Measurements from ENCODE around the gene TPP1. TPM values are rescaled to one million over a fixed set of nuclear protein-coding genes. Genes with fewer than 3 reads are reported as not detected.

Gene TPP1
- total and polyA plus RNA-seq, 9 of the 15 experiments (the other 6 are each of a cell fraction or from before 2014, with no cell fraction given): 7.5 to 75.8 (median 15.7) TPM

GRCh38 chr11:6611963-6612212 lies 7.3 kb downstream of the TPP1 start (continued):
- TF ChIP-seq KDM4B (IDR thresholded peaks at IDR 0.05; ENCODE audit: borderline replicate concordance in 2 of 2, low read depth in 1 of 2) (no peak), TAF9B (IDR thresholded peaks at IDR 0.05; ENCODE audit: partially characterized antibody) (no peak), ARNT (IDR thresholded peaks at IDR 0.05) (no peak), ZFP1 (CRISPR knock-in tag; IDR thresholded peaks at IDR 0.05) (no peak), ZNF217 (CRISPR knock-in tag; IDR thresholded peaks at IDR 0.05) (no peak), SAP30 (IDR thresholded peaks at IDR 0.05; ENCODE audit: borderline replicate concordance, insufficient read depth, low read depth, low read length, poor library complexity, severe bottlenecking) (no peak), SP1 (CRISPR knock-in tag; IDR thresholded peaks at IDR 0.05) (no peak), AFF1 (IDR thresholded peaks at IDR 0.05; ENCODE audit: low read depth in 1 of 2, partially characterized antibody in 2 of 2) (no peak), BMI1 (IDR thresholded peaks at IDR 0.05; ENCODE audit: low read length) (no peak), EWSR1 (IDR thresholded peaks at IDR 0.05; ENCODE audit: borderline replicate concordance, low read depth, partially characterized antibody) (no peak), ZBTB7A (IDR thresholded peaks at IDR 0.05; ENCODE audit: borderline replicate concordance, control insufficient read depth, low read depth, low read length) (peak; percentile 76; the same call in 1 of the 2 replicates), MEIS2 (IDR thresholded peaks at IDR 0.05; ENCODE audit: partially characterized antibody) (peak; percentile 2), TCFL5 (CRISPR knock-in tag; conservative IDR thresholded peaks at IDR 0.05) (no peak), ETV5 (CRISPR knock-in tag; IDR thresholded peaks at IDR 0.05; ENCODE audit: low read depth) (no peak), CTCFL (IDR thresholded peaks at IDR 0.05; ENCODE audit: borderline replicate concordance, insufficient read depth, low read depth, low read length, poor library complexity, severe bottlenecking) (peak; percentile 16), ZNF589 (CRISPR knock-in tag; IDR thresholded peaks at IDR 0.05; ENCODE audit: low read depth) (no peak), CEBPG (CRISPR knock-in tag; IDR thresholded peaks at IDR 0.05) (no peak), CEBPG (tag; conservative IDR thresholded peaks at IDR 0.05 in 1 of 2, IDR thresholded peaks at IDR 0.05 in 1 of 2) (no peak), BRCA1 (IDR thresholded peaks at IDR 0.05) (no peak), BRCA1 (CRISPR knock-in tag; IDR thresholded peaks at IDR 0.05) (no peak)

All from K562 (cell line).